GM21723 (cell line): ENCODE measurements around the gene NCKIPSD.

ENCODE experiments used
- ATAC-seq: cut with Tn5 transposase; IDR thresholded peaks from one replicate; pipeline ENCODE4 v1.9.1; 2021; ENCODE audit warnings: mild to moderate bottlenecking, moderate library complexity; ENCODE audit not compliant: unreplicated experiment

The NCKIPSD gene

DNA sequence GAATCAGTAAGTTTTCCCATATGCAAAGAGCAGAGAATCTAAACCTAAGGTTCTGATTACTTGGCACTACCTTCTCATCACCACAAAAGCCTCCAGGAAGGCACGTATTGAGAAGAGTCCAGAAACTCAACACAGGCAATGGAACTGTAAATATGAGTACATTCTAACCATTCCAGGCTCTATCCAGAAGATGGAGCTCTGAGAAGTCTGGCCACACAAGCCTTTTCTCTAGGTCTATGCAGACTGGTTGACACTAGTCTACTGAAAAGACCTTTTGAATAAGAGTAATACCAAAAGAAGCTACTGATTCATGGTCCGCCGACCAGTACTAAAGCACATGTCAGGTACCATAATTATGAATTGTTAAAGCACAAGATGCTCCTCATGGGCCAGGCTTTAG is 12.2 kb upstream of the NCKIPSD start:
- ATAC-seq = no peak

DNA sequence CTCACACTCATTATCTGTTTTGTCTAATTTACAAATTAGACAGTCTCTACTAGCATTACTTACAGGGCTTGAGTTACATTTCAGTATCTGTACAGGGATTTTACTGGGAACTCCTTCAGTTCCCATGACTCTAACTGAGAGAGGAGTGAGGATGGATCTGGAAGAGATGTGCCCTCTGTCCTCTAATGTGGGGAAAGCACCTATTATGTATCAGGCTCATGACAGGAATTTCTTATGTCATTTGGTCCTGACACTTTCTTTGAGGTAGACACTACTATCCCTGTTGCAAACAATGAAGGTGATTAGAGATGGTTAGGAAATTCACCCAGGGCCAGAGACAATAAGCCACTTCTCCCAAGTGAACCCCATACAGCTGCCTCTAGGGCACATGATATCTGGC is 10.9 kb upstream of the NCKIPSD start:
- ATAC-seq = no peak

DNA sequence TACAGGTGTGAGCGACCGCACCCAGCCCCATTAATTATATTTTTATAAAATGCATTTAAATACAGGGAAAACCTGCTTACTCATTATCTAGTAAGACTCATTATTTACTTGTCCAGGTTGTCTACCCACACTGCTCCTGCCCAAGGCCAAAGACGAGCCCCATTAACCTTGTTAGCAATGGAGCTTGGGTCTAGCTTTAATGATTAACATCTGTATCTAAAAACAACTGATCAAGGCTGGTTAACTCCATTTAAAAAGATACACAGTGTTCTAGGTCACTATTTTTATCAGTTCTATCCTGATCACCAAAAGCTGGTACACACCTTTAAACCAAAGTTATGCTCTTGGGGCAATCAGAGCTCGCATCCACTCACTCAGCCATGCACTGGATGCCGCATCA is 10.4 kb upstream of the NCKIPSD start:
- no peak for ATAC-seq

DNA sequence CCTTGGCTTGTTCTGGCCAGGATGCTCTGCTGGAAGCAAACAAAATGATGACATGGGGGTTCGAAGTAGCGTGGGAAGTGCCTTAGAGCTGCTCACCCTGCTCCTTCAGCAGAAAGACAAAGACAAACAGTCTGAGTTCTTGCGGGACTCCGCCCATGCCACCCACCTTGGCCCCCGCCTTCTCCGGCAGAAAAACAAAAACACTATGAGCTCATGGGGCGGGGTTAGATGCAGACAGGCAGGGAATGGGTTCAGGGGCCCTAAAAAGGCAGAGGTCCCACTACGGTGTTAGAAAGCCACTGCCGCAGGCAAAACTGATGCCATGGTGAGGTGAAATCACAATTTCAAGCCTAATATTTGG is 9.7 kb upstream of the NCKIPSD start:
- ATAC-seq = no peak

DNA sequence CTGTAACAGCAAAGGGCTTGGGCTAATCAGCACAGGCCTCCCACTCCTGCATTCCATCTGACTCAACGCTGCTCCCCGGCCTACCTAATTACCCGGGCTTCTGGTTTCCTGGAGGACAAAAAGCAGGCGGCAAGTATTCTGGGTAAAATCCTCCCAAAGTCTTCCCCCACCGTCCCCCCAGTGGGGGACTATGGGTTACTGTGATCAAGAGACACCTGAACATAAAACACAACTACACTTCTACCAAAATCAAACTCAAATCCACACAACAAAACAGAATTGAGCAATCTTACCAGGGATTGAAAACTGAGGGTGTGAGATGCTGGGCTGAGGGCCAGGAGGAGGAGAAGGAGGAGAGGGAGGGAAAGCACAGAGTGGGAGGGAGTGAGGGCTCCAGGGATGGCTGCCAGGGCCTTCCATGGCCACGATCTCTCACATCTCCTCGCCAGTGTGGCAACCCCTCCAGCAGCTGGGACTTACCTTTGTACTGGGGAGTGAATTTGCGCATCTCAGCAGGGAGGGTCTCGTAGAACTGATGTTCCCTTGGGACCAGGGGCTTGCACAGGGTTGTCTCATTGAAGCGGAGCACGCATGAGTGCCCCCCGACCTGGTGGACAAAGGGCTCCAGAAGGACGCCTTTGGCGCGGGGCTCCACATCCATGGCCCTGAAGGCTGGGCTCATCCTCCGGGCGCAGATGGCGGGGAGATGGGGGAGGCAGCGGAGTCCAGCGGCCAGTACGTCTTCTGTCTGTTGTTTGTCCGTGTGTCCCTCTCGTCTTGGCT is 9.1 kb upstream of the NCKIPSD start:
- no peak for ATAC-seq

DNA sequence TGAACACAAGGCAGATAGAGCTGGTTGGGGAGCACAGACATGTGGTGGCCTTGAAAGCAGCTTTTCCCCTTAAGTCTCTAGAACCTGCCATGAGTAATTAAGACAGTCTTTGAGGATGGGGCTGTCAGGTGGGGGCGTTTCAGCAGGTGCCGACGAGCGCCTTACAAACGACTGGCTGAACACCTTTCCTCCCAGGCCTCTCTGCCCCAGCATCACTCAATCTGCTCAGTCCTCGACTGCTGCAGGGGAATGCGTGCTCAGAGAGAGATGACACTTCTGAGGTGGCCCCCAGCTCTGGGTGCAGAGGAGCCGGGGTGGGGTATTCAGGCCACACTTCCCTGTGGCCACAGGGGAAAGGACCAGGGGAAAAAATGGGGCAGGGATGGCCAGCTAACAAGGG is 8.1 kb upstream of the NCKIPSD start:
- no peak for ATAC-seq

DNA sequence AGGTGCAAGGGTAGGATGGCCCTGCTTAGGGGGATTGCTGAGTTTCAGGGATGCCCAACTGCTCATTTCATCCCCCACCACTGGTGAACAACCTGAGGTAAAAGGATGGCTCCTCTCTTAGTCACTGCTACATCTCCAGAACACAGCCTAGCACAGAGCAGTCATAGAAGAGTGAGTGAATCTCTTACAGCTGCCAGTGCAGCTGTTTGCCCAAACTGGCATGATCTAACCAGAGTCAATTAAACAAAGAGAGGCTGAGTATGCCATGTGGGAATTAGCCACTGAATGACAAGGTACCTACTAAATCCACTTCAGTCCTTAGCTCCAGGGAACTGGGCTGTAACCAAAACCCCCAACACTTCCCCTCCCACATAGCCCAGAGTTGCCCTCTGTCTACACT is 6.8 kb upstream of the NCKIPSD start:
- no peak for ATAC-seq

DNA sequence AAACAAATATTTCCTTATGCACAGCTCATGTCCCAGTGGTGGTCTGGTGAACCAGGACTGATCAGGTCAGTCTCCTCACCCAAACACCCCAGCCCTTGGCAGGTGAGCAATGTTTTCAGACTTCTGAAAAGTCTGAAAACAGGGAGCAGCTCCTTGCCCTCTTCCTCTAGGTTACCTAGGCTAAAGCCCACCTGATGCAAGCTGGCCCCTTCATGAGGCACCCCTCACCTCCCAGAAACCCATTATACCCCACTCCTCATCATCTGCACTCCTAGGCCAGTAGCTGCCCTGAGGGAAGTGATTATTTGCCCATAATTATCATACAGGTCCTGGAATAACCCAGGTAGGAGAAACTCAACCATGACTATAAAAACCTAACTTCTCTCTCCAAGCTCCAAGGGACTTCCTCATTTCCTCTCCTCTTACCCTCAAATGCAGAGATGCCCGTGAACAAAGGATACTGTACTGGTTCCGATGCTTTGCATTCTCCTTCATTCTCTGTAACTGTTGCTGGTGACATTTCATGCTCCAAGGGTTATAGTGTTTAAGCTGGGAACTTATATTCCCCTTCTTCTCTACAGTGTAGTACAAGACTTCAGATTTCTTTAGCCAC is 5.2 kb upstream of the NCKIPSD start:
- ATAC-seq = no peak

DNA sequence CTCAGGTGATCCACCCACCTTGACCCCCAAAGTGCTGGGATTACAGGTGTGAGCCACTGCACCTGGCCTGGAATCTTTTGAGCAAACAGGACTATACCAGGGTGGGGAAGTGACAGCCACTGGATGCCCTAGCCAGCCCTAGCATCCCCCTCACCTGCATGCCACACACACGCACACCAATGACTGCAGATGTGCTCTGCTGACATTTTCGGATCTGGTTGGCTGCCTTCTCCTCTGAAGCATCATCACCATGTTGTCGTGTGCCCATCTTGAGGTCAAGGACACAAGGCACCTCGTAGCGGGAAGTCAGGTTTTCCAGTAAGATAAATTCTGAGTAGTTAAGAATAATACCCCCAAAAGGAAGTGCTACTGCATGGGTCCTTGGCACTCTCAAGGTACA is 3.7 kb upstream of the NCKIPSD start:
- no peak for ATAC-seq

DNA sequence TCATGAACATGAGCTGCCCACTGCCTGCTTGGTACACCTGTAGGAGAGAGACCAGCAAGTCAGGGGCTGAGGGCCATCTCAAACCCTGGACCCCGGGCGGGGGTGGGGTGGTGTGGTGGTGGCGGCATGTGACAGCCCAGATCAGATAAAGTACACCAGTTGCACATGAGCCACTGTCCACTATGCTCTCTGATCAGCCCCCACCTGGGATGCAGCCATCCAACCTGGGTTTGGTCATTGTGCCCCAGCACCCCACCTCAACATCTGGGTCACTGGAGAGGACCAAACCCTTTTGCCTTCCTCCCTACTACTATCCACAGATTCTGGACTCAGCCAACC is 3.0 kb upstream of the NCKIPSD start:
- ATAC-seq = no peak

DNA sequence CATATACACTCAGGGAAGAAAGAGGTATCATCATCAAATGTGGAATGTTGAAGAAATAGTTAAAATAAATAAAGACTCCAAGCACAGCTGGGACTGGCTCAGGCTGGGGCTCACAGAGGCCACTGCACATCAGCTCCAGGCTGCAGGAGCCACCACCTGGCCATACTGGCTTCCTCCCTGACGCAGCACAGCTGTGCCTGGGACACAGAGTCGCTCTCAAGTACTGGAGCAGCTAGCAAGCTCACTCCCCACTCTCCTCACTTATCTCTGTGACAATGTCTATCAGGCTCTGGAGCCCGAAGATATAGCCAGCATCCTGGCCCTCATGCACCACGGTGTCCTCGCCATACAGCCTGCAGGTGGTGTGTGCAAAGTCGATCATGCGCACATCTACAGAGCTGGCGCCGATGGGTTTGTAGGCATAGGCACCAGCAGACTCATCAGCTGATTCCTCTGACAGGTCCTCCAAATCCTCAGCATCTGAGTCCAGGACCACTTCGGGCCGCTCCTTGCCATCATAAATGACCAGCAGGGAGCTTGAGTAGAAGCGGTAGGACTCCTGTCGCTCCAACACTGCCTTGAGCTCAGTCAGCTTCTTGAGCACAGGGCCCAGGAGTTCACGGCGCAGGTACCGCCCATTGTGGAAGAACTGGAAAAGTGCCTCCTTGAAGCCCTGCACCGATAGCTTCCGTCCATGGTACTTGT is 2.5 kb upstream of the NCKIPSD start:
- ATAC-seq = no peak

DNA sequence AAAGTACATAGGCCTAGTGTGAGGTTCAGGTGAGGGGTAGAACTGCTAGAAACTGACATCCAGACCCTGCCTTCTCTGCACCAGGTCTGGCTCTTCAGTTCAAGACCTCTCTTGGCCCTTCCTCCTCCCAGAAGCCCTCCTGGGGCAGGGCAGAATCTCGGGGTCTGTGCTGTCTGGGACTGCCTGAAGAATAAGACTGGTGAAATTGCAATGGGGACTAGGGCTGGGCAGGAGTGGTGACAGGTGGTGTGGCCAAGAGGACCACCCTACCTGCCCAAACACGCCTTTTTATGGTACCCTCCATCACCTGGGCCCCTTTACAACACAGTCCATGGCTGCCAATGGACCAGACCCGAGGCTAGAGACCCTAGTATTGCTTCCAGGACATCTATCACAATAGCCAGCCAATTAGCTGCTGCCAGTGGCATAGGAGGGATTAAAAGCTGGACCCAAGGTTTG is 1.5 kb upstream of the NCKIPSD start:
- ATAC-seq = no peak

DNA sequence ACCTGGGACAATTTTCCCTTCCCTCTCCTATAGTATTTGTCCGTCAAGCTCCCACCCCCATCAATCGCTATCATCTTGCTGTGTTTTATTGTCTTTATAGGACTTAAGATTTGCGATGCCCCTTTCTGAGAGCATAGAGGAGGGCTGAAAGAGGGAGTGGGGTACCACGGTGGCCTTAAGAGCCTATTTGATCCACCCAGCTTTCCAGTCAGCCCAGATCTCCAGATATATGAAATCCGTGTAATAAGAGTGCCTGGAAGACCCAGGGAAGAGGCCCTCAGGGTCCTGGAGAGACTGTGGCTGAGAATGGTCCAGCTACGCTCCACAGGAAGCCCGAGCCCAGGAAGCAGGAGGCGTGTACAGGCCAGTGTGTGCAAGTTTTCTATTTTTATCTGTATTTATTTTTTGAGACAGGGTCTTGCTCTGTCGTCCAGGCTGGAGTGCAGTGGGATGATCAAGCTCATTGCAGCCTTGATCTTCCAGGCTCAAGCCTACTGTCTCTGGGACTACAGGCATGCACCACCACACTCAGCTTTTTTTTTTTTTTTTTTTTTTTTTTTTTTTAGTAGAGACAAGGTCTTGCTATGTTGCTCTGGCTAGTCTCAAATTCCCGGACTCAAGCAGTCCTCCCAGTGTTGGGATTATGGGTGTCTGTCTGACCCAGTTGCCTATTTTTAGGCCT is 964 bp upstream of the NCKIPSD start:
- ATAC-seq = no peak

DNA sequence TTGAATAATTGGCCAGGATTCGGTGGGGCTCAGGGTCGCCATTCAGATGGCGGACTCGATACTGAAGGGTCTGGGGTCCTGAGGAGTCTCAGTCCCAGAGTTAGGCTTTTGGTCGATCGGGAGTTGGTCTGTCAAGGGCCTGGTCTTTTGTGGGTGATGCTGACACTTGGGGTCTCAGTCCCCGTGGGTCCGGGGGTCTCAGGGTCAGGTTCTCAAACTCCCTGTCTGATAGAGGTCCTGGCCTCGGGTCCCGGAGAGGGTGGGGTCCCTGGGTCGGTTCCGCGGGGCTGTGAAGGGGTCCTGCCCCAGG is 467 bp downstream of the NCKIPSD start:
- ATAC-seq = no peak

DNA sequence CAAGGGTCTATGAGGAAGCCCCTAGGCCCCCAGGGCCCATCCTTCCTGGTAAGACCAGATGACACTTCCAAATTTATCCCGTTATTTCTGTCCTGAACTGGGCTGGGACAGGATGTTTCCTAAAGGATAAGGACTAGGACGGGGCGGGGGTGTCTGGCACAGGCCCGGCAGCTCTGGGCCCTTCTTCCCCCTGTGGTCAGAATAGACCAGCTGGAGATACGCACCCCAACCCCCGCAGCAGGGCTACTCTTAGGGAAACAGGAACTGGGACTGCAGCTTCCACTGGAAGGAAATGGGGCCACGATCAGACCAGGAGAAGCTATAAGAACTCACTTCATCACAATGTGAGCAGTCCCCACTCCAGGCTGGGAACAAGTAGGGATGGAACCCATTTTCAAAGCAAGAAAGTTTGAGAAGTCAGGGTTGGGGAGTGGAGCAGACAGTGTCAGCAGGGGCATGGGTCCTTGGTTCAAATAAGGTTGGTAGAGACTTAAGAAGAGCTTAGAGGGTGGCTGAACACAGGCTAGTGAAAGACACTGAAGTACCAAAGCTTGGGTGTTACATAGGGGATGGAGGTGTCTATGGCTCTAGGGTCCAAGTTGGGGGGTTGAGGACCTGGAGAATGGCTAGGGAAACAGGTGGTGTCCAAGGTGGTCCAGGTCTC is 1.1 kb downstream of the NCKIPSD start:
- no peak for ATAC-seq

DNA sequence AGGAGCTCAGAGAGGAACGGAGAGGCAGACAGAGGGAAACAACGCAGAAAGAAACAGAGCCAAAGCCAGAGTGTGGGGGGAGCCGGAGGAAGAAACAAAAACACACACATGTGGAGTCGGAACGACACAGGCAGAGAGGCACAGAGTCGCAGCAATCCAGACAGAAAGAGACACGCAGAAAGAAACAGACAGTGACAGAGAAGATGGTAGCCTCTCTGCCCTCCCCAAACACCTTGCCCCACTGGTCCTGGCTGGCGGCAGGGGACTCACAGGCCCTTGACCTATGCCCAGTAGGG is 1.7 kb downstream of the NCKIPSD start:
- no peak for ATAC-seq

DNA sequence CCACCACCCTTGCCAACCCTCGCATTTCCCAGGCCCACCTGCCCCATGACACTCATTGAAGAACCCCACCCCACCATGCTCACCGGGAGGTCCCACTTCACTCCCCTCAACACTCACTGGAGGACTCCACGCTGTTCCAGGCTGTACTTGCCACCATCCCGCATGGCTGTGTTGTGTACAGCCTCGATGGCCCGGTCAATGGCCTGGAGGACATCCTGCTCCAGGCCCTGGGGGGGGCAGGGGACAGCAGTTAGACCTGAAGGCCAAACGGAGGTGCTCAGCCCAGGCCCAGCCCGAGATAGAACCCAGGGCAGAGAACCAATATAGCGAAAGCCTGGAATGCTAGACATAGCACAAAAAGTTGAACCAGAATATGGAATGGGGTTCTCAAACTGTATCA is 2.9 kb downstream of the NCKIPSD start:
- no peak for ATAC-seq

DNA sequence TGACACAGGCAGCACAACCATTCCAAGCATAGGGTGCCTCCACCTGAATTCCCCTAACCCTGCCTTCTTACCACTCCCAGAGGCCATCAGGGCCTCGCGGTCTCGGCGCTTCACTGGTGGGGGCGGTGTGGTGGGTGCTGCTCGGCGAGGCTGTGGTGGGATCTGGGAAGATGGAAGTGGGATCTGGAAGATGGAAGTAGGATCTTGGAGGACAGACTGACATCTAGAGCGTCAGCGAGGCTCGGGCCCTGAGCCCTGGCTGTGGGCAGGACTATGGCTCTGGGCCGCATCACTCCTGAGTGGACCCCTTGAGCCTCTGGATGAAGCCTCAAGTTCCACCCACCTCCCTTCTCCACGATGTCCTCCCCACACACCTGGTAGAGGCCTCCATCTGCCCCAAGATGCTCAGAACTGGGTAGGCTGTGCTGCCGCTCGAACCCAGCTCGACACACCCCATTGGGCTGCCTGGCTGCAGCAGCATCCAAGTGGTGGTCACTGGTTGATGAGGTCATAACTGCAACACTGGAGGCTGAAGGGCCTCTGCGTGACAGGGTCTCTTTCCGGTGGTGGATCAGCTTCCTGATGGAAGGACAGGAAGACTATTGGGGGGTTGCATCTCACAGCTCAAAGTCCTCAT is 3.6 kb downstream of the NCKIPSD start:
- no peak for ATAC-seq

DNA sequence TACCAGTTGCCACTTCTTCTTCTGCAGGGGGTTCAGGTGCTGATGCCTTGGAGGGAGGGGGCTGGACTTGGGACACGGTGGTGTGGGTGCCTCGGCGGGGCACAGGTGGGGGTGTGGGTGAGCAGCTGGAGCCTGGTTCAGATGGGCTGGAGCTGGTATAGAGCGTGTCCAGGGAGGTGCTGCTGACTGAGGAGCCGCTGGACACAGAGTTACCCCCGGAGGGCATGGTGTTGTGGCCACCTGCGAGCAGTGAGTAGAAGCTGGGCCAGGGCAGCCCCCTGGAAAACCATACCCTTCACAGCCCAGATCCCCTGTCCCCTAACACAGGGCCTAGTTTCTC is 4.2 kb downstream of the NCKIPSD start:
- ATAC-seq = no peak

DNA sequence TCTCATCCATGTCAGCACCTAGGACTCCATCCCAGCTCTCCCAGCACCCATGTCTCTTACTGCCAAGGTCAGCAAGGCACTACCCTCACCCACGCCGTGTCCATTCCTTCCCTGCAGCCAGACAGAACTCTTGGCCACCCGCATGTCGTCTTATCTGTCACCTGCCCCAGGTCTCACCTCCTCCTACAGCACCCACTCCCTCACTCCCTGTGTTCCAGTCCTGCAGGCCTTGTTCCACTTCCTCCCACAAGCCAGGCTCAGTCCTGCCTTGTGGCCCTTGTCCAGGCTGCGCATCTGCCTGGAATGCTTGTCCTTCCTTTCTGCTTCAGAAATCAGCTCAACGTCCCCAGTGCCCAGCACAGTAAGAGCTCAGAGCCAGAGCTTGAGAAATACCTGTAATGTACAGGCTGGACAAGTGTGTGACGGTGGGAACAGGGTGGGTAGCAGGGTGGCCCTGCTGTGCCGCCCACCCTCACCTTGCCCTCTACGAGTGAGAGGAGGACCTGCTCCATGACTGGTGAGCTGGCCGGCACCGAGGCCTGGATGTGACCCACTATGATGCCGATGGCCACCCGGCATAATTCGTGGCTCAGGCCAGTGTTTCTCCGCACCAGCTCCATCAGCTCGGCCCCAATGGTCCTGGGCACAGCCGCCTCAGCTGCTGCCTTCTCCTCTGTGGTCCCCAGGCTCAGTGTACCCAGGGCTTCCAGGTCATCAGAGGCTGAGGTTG is 4.7 kb downstream of the NCKIPSD start:
- no peak for ATAC-seq
